Measurements from ENCODE around the gene ARHGAP36. TPM values are rescaled to one million over a fixed set of nuclear protein-coding genes. Genes with fewer than 3 reads are reported as not detected.

The ARHGAP36 gene
- total and polyA plus RNA-seq, 8 donors, result 0.10 to 0.26 (median 0.14) TPM; not detected in 2

GRCh38 chrX:131060147-131060546 is 2.0 kb downstream of the ARHGAP36 start:
- intact Hi-C loops (cut with DNase I), result no loop called here
- Histone ChIP-seq H3K36me3 (no peaks in the 10 kb centered on the region), H3K4me3 (no peak overlapping the region), H3K27ac (no peak overlapping the region), H3K4me1 (no peaks in the 10 kb centered on the region), H3K9me3 (no peaks in the 10 kb centered on the region), H3K27me3 (peaks cover 17 to 29% of the 10 kb centered on the region in 2 donors)
- DNase-seq, result no peak
- no peak for TF ChIP-seq CTCF (IDR thresholded peaks at IDR 0.05)
- ATAC-seq, result no peak

- intact Hi-C loops (cut with DNase I), result no loop called here
- peaks cover 17 to 33% of the 10 kb centered on the region in 2 donors for H3K27me3 ChIP-seq
These were observed 3.2 kb downstream of the ARHGAP36 start for GRCh38 chrX:131061306-131061705.

GRCh38 chrX:131063613-131064012 is 5.5 kb downstream of the ARHGAP36 start:
- no peak overlapping the region for H3K4me3 ChIP-seq
- no peaks in the 10 kb centered on the region for H3K36me3 ChIP-seq
- intact Hi-C loops (cut with DNase I), result no loop called here
- peaks cover 14 to 39% of the 10 kb centered on the region in 2 donors for H3K27me3 ChIP-seq
- no peaks in the 10 kb centered on the region for H3K9me3 ChIP-seq
- H3K4me1 ChIP-seq, result no peaks in the 10 kb centered on the region
- no peak overlapping the region for H3K27ac ChIP-seq
- no peak for TF ChIP-seq CTCF (IDR thresholded peaks at IDR 0.05)
- ATAC-seq (no peak), DNase-seq (no peak)

More at GRCh38 chrX:131061306-131061705, 3.2 kb downstream of the ARHGAP36 start:
- Histone ChIP-seq H3K9me3 (no peaks in the 10 kb centered on the region), H3K27ac (no peak overlapping the region), H3K4me1 (no peaks in the 10 kb centered on the region), H3K36me3 (no peaks in the 10 kb centered on the region), H3K4me3 (no peak overlapping the region)
- ATAC-seq (no peak), DNase-seq (no peak)
- TF ChIP-seq CTCF (IDR thresholded peaks at IDR 0.05), result no peak

- no peak for TF ChIP-seq CTCF (IDR thresholded peaks at IDR 0.05)
- Histone ChIP-seq H3K4me3 (no peak overlapping the region), H3K4me1 (no peaks in the 10 kb centered on the region), H3K27ac (no peak overlapping the region), H3K9me3 (no peaks in the 10 kb centered on the region), H3K36me3 (no peaks in the 10 kb centered on the region), H3K27me3 (peaks cover 15 to 51% of the 10 kb centered on the region in 2 donors)
- ATAC-seq (no peak), DNase-seq (no peak)
- intact Hi-C loops (cut with DNase I), result no loop called here
These were observed 8.1 kb downstream of the ARHGAP36 start for GRCh38 chrX:131066237-131066636.

GRCh38 chrX:131067216-131067615 is 9.1 kb downstream of the ARHGAP36 start:
- no peaks in the 10 kb centered on the region for H3K9me3 ChIP-seq
- H3K4me3 ChIP-seq, result no peak overlapping the region
- intact Hi-C loops (cut with DNase I), result no loop called here
- H3K36me3 ChIP-seq, result no peaks in the 10 kb centered on the region
- ATAC-seq, result no peak
- H3K27me3 ChIP-seq, result peaks cover 13 to 60% of the 10 kb centered on the region in 2 donors
- DNase-seq, result no peak
- no peaks in the 10 kb centered on the region for H3K4me1 ChIP-seq
- no peak for TF ChIP-seq CTCF (IDR thresholded peaks at IDR 0.05)
- H3K27ac ChIP-seq, result no peak overlapping the region

Data from left lung (tissue), 10 donors.